Uterus (tissue), 4 donors: ENCODE data around the gene LRP1. TPM values are rescaled to one million over a fixed set of nuclear protein-coding genes. Genes with fewer than 3 reads are reported as not detected.

ENCODE experiments used
- DNase-seq, 2 donors: peaks; one replicate each; pipeline ENCODE4 v3.0.0-alpha.2; 2019 to 2020
- H3K27ac ChIP-seq, 2 donors: fragments of 200-600 bp; sonication (generic); 1 replicate in 1 of 2; 2 replicates in 1 of 2; pipeline ENCODE4 v1.5.1; 2016 to 2018
- H3K27me3 ChIP-seq, 2 donors: fragments of 200-600 bp; sonication (generic); one replicate each; pipeline ENCODE4 v1.5.1; 2018 to 2019; ENCODE audit warnings: control low read depth in 1 of 2
- H3K36me3 ChIP-seq, 2 donors: fragments of 200-600 bp; sonication (generic); one replicate each; pipeline ENCODE4 v1.5.1; 2019; ENCODE audit warnings: control low read depth in 1 of 2
- H3K4me1 ChIP-seq, 2 donors: fragments of 200-600 bp; sonication (generic); one replicate each; pipeline ENCODE4 v1.5.1; 2018 to 2019; ENCODE audit warnings: control low read depth in 1 of 2
- H3K4me3 ChIP-seq, 2 donors: fragments of 200-600 bp; sonication (generic); 1 replicate in 1 of 2; 2 replicates in 1 of 2; pipeline ENCODE4 v1.5.1; 2018 to 2019; ENCODE audit warnings: mild to moderate bottlenecking in 1 of 2
- H3K9me3 ChIP-seq, 2 donors: fragments of 200-600 bp; sonication (generic); one replicate each; pipeline ENCODE4 v1.5.1; 2019; ENCODE audit warnings: control low read depth in 1 of 2
- POLR2A ChIP-seq, 2 donors: fragments of 450-650 bp; IDR thresholded peaks; one replicate each; pipeline ENCODE4 v1.6.1; 2016; ENCODE audit warnings: antibody characterized with exemption in 2 of 2, mild to moderate bottlenecking in 1 of 2, moderate library complexity in 1 of 2
- intact Hi-C: fragments of 100-400 bp; cut with DNase I; formaldehyde crosslinking; loops from one replicate; pipeline ENCODE4 v1.15.1; 2023; ENCODE audit warnings: low total_unique reads
- total RNA-seq, 4 donors: library from RNA; depleted of rRNA in 3 of 4; stranded (reverse); fragments of >200 nt in 3 of 4; gene quantifications; one replicate each; pipeline versions ENCODE4 v1.1.0 to v1.2.4, GENCODE V29; 2014 to 2023
- TF ChIP-seq, protein P1 (sequence below), 4 experiments: fragments of 200-600 bp in 2 of 4; fragments of 450-650 bp in 2 of 4; sonication (generic) in 2 of 4; IDR thresholded peaks; one replicate each; pipeline ENCODE4 v1.5.1; 2016 to 2019; ENCODE audit warnings: antibody characterized with exemption in 4 of 4, mild to moderate bottlenecking in 2 of 4, moderate library complexity in 1 of 4
- donor health status: DM: yes; HTN: yes; CAD: no.

Gene LRP1
- total RNA-seq, 4 donors from 2014 or later, result 164 to 507 (median 318) TPM

DNA sequence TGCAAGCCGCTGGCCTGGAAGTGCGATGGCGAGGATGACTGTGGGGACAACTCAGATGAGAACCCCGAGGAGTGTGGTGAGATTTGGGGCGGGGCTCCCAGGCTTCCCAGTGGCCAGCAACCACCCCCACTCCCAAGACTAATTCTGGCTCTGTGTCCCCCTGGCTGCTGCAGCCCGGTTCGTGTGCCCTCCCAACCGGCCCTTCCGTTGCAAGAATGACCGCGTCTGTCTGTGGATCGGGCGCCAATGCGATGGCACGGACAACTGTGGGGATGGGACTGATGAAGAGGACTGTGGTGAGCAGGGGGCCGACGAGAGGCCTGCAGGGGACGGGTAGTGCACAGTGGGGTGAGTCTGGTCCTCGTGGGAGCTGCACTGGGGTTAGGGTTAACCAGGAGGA is 76.2 kb downstream of the LRP1 start:
- Histone ChIP-seq H3K9me3 (no peaks in the 10 kb centered on the region), H3K4me1 (no peaks in the 10 kb centered on the region), H3K27ac (no peak overlapping the region), H3K36me3 (no peaks in the 10 kb centered on the region), H3K4me3 (no peak overlapping the region), H3K27me3 (no peaks in the 10 kb centered on the region)
- intact Hi-C loops, result no loop called here
- no peak for DNase-seq
- TF ChIP-seq POLR2A (IDR thresholded peaks at IDR 0.05), result no peak
- TF ChIP-seq, protein P1, sequence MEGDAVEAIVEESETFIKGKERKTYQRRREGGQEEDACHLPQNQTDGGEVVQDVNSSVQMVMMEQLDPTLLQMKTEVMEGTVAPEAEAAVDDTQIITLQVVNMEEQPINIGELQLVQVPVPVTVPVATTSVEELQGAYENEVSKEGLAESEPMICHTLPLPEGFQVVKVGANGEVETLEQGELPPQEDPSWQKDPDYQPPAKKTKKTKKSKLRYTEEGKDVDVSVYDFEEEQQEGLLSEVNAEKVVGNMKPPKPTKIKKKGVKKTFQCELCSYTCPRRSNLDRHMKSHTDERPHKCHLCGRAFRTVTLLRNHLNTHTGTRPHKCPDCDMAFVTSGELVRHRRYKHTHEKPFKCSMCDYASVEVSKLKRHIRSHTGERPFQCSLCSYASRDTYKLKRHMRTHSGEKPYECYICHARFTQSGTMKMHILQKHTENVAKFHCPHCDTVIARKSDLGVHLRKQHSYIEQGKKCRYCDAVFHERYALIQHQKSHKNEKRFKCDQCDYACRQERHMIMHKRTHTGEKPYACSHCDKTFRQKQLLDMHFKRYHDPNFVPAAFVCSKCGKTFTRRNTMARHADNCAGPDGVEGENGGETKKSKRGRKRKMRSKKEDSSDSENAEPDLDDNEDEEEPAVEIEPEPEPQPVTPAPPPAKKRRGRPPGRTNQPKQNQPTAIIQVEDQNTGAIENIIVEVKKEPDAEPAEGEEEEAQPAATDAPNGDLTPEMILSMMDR (IDR thresholded peaks at IDR 0.05), result no peak

DNA sequence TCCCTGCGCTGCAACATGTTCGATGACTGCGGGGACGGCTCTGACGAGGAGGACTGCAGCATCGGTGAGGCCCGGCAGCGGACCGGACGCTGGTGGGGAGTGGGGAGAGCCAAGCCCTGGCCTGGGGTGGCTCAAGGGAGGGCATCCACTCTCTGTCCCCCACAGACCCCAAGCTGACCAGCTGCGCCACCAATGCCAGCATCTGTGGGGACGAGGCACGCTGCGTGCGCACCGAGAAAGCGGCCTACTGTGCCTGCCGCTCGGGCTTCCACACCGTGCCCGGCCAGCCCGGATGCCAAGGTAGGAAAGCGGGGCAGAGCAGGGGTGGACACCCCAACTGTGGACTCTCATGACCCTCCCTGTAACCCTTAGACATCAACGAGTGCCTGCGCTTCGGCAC is 76.9 kb downstream of the LRP1 start:
- intact Hi-C loops, result no loop called here
- Histone ChIP-seq H3K9me3 (no peaks in the 10 kb centered on the region), H3K36me3 (no peaks in the 10 kb centered on the region), H3K4me1 (no peaks in the 10 kb centered on the region), H3K27ac (no peak overlapping the region), H3K27me3 (no peaks in the 10 kb centered on the region), H3K4me3 (no peak overlapping the region)
- TF ChIP-seq, protein P1 (IDR thresholded peaks at IDR 0.05), result no peak
- no peak for DNase-seq

DNA sequence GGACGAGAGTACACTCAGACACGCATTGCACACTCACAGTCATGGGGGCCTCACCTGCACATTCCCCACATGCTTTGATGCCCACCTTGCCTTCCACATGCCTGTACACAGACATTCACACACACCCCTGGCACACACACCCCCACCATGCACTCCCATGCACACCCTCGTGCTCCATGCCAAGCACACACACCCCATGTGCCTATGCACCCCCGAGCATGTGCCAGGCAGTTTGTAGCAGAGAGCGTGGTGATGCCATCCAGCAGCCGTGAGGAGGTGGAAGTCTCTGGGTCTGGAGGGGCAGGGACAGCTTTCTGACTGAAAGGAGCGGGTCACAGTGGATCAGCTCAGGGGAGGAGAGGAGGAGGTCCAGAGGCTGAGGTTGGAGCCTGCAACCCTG is 77.6 kb downstream of the LRP1 start:
- Histone ChIP-seq H3K27me3 (no peaks in the 10 kb centered on the region), H3K36me3 (no peaks in the 10 kb centered on the region), H3K4me3 (no peak overlapping the region), H3K27ac (no peak overlapping the region), H3K4me1 (no peaks in the 10 kb centered on the region), H3K9me3 (no peaks in the 10 kb centered on the region)
- TF ChIP-seq, protein P1 (IDR thresholded peaks at IDR 0.05), result no peak
- no peak for TF ChIP-seq POLR2A (IDR thresholded peaks at IDR 0.05)
- no peak for DNase-seq
- intact Hi-C loops, result no loop called here

DNA sequence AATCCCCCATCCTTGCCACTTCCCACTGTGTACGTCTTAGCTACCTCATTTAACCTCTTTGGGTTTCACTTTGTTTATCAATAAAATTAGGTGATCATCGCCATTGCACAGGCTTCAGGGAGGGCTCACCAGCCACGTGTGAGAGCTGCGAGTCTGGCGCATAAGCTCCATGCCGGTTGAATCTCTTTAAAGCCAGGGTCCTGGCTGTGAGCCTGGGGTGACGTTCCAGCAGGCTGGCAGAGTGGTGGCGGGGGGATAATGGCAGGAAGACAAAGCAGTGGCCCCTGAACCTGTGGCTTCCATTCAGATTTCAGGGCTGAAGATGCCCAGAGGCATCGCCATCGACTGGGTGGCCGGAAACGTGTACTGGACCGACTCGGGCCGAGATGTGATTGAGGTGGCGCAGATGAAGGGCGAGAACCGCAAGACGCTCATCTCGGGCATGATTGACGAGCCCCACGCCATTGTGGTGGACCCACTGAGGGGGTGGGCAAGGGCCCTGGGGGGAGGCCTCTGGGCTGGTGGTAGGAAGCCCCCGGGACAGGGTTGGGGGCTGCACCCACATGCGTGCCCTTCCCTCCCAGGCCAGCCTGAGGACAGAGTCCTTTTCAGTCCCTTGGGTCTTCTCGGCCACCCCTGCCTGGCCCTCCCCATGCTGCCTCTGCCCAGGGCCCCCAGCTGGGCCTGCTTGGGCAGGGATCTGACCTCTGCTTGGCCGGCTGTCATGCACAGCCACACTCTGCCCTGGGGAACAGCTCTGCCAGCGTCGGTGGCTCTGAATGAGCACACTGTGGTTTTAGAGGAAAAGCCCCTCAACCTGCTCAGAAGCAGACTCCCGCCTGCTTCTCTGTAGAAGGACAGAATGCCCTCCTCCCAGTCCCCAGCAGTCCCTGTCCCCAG is 79.7 kb downstream of the LRP1 start:
- Histone ChIP-seq H3K4me3 (no peak overlapping the region), H3K27me3 (no peaks in the 10 kb centered on the region), H3K4me1 (no peaks in the 10 kb centered on the region), H3K27ac (no peak overlapping the region), H3K9me3 (no peaks in the 10 kb centered on the region), H3K36me3 (no peaks in the 10 kb centered on the region)
- no peak for DNase-seq
- intact Hi-C loops, result no loop called here
- TF ChIP-seq, protein P1 (IDR thresholded peaks at IDR 0.05), result no peak
- TF ChIP-seq POLR2A (IDR thresholded peaks at IDR 0.05), result no peak

DNA sequence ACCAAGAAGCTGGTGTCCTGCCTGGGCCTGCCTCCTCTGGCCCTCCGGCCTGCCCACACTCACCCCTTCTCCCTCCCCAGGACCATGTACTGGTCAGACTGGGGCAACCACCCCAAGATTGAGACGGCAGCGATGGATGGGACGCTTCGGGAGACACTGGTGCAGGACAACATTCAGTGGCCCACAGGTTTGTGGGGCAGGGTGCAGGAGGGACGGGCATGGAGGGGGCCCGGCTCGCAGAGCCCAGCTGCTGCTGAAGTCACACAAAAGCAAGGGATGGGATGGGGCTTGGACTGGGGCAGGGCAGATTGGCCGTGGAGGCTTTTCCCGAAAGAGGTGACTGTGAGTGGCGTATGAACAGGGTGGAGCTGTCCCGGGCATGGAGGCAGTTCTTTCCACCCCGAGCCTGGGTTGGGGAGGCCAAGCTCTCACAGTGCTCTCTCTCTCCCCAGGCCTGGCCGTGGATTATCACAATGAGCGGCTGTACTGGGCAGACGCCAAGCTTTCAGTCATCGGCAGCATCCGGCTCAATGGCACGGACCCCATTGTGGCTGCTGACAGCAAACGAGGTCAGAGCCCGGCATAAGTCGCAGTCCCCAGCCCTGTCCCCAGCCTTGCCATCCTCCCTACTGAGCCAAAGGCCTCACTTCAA is 80.5 kb downstream of the LRP1 start:
- Histone ChIP-seq H3K27me3 (no peaks in the 10 kb centered on the region), H3K27ac (no peak overlapping the region), H3K36me3 (no peaks in the 10 kb centered on the region), H3K9me3 (no peaks in the 10 kb centered on the region), H3K4me3 (no peak overlapping the region), H3K4me1 (no peaks in the 10 kb centered on the region)
- TF ChIP-seq, protein P1 (IDR thresholded peaks at IDR 0.05), result no peak
- no peak for TF ChIP-seq POLR2A (IDR thresholded peaks at IDR 0.05)
- no peak for DNase-seq
- intact Hi-C loops, result no loop called here
